ENCODE data around the gene TM9SF4.

- TF ChIP-seq ZNF785 (tag by site-specific recombination; IDR thresholded peaks at IDR 0.05) (no peak), ZNF692 (tag by site-specific recombination; IDR thresholded peaks at IDR 0.05) (no peak), CTCF (tag by site-specific recombination; IDR thresholded peaks at IDR 0.05) (no peak), YY1 (tag by site-specific recombination; IDR thresholded peaks at IDR 0.05) (no peak), REST (tag by site-specific recombination; IDR thresholded peaks at IDR 0.05) (no peak), TRIM28 (IDR thresholded peaks at IDR 0.05; ENCODE audit: borderline replicate concordance, low read length) (no peak), ZSCAN30 (tag by site-specific recombination; IDR thresholded peaks at IDR 0.05) (no peak)
These were observed 611 bp upstream of the TM9SF4 start for GRCh38 chr20:32108814-32109391.
